ENCODE data around the gene FAM53B.

GRCh38 chr10:124697837-124698544 is 46.2 kb downstream of the FAM53B start:
- TF ChIP-seq POLR2AphosphoS5 (IDR thresholded peaks at IDR 0.05; ENCODE audit: low read depth, low read length) (no peak), TAF1 (IDR thresholded peaks at IDR 0.05; ENCODE audit: low read depth, low read length) (no peak), POLR2A (IDR thresholded peaks at IDR 0.05; ENCODE audit: low read depth, low read length) (peak; percentile 48; the same call in 1 of the 2 replicates), SPI1 (IDR thresholded peaks at IDR 0.05; ENCODE audit: low read depth, low read length) (no peak), PAX5 (IDR thresholded peaks at IDR 0.05; ENCODE audit: insufficient read depth, low read length, severe bottlenecking) (no peak), POU2F2 (IDR thresholded peaks at IDR 0.05; ENCODE audit: low read depth, low read length) (no peak)

All from GM12891 (cell line).